GM18502 (cell line): ENCODE results near the gene ACTR6.
"Not testable (repeated sequence)": the region's sequence is repeated elsewhere in the genome, so short reads cannot be mapped to it uniquely, and the experiment has no call there.

Source experiments
- ATAC-seq: cut with Tn5 transposase; IDR thresholded peaks from one replicate; pipeline ENCODE4 v1.9.1; 2021; ENCODE audit warnings: mild to moderate bottlenecking; ENCODE audit not compliant: unreplicated experiment, poor library complexity

ACTR6 gene

GRCh38 chr12:100200463-100201181 is at the start of gene ACTR6:
TSS of gene ACTR6 (plus strand) at chr12:100200815. CDS start at chr12:100200852, 37 bp downstream.
- ATAC-seq = peak; percentile 85

GRCh38 chr12:100151769-100152168 is 48.8 kb upstream of the ACTR6 start:
- no peak for ATAC-seq

DNA sequence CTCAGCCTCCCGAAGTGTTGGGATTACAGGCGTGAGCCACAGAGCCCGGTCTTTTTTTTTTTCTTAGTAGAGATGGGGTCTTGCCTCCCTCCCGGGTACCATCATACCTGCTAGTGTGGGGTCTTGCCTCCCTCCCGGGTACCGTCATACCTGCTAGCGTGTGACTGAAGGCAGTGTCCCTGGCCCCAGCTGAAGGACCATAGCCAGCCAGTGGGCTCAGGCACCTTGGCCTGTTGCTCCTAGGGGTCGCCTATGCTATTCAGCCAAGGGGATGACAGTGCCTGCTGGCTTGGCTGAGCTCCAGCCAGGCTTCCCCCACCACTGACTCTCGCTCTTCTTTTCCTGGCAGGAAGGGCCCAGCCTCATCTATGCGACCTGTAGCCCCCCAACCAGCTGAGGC is 47.5 kb upstream of the ACTR6 start:
- ATAC-seq = no peak

DNA sequence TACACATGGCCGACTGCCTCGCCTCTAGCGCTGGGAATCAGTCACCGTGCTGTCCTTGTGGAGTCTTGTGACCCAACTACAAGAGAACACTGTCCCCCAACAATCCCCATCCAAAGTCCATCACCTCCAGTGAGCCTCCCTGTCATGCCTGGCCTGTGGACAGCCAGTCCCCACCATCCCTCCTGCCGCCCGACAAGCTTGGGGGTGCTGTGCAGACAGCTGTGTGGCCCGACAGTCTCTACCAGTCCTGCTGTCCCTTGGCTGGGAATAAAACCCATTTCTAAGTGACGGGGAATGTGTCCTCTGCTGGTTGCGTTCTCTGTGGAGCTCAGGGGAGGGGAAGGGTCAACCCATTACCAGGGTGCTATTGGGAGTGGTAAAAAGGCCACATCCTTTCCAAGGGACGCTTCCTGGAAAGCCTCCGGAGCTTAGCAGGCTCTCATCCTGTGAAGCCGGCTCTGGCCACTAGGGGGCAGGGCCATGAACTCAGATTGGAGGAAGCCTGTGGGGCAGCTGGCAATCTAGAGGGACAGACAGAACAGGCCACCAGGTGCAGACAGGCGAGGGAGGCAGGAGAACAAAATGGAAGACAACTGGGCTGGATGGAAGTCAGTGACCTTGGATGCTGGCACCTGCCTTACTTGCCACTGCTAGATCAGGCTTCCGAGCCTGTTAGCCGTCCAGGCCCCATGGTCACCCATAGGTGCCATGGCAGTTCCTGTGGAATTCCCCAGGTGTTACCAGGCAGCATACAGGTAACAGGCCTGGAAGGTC is 46.0 kb upstream of the ACTR6 start:
- ATAC-seq = peak; percentile 87

DNA sequence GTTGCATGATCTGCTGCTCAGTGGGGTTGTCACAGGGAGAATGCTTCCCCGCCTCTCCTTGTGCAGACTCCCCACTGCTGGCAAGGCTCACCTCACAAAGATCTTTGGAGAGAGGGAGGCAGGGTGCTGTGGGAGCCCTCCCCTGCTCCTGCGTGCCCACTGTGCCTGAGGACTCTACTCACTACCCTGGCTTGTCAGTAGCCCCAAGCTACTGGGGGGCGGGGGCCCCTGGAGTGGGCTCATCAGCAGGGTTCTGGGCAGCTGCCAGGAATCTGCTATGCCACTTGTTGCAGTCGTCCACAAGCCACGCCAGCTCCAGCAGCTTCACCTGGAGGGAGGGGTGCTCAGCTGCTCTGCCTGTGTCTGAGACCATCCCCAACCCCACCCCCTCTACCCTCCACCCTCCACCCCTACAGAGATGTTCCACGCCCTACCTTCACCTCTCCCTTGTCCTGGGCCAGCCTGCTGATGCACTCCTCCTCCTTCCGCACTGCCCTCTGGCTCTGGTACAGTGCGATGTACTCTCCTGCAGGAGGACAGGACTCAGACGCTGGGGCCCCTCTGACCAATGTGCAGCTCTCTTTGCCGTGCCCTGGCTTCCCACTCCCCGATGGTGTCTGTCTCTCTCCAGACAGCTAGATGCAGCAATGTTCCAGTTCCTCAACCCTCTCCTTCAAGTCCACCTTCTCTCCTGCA is 43.7 kb upstream of the ACTR6 start:
- no peak for ATAC-seq

- ATAC-seq = no peak
Measured at GRCh38 chr12:100157427-100157821, 43.2 kb upstream of the ACTR6 start.

DNA sequence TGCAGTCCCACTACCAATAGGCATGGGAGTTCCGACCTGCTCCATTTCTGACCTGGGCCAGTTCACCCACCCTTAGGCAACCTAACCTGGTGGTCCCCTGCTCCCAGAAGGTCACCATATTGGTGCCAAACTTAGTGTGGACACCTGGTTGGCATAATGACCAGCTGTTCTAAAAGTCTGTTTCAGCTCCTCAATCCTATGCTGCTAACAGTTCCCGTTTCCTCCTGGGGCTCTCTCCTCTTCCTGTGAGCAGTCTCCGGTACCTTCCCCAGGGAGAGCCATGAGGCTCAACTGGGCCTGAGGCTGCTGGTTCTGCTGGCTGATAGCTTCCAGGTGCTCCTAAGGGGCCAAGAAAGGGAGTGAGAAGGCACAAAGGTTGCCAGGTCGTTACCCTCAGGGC is 42.1 kb upstream of the ACTR6 start:
- ATAC-seq = no peak

- no peak for ATAC-seq
Measured at GRCh38 chr12:100159391-100160104, 41.1 kb upstream of the ACTR6 start.

DNA sequence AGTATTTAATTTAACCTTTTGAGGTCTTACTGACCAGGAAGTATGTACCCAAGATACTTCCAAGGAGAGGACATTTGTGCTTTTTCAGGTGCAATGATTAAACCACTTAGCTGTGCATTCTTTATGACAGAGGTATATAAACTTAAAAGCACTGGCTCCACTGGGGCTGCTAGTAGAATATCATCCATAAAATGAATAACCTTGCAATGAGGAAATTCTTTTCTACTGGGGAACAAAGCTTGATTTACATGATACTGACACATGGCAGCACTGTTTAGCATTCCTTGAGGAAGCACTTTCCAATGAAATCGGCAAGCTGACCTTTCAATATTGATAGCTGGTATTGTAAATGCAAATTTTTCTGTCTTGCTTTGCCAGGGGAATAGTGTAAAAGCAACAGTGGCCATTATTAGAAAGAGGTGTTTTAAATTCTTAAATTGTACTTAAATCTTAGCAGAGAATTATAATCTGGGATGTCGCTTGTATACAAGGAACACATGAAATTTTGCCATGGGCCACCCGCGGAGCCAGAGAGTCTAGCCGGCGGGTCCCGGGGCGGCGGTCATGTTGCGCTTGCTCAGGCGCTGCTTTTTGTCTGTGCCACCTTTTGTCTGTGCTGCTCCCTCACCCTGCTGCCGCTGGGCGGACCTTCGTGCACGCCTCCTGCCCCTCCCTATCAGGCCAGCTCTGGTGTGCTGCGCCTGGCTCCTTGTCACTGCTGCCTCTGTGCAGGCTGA is 37.0 kb upstream of the ACTR6 start:
- ATAC-seq = peak; percentile 99

- ATAC-seq = peak; percentile 12
Measured at GRCh38 chr12:100164153-100164704, 36.4 kb upstream of the ACTR6 start.

- ATAC-seq = no peak
Measured at GRCh38 chr12:100165356-100165755, 35.3 kb upstream of the ACTR6 start.

- no peak for ATAC-seq
Measured at GRCh38 chr12:100166232-100166631, 34.4 kb upstream of the ACTR6 start.

DNA sequence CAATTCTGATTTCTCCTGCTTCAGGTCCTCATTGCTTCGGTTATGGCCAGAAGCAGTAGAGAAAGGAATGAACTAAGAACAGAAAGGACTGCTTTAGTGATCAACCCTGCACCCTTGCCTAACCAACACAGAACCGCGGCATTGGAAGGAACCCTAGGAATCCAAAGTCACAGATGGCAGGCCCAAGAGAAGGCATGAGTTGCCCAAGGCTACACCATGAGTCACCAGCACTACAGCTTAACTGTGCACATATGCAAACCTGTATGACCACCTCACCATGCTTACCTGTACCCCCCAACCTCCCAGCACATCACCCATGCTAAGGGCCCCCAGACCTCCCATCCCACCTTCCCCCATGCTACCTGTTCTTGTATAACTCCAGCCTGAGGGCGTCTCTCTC is 32.1 kb upstream of the ACTR6 start:
- ATAC-seq = no peak

DNA sequence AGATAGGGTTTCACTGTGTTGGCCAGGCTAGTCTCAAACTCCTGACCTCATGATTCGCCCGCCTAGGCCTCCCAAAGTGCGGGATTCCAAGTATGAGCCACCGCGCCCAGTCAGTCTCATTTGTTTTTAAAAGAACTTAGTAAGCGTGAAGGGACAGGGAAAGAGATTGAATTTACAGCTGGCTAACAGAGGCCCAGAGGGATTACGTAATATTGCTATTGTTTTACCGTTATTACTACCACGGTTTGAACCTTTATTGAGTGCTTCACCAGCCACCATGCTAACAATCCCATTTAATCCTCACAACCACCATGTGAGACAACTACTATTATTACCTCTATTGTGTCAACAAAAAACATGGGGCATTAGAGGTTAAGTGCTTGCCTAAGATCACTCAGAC is 31.3 kb upstream of the ACTR6 start:
- ATAC-seq = no peak

- ATAC-seq = no peak
Measured at GRCh38 chr12:100170313-100170858, 30.2 kb upstream of the ACTR6 start.

DNA sequence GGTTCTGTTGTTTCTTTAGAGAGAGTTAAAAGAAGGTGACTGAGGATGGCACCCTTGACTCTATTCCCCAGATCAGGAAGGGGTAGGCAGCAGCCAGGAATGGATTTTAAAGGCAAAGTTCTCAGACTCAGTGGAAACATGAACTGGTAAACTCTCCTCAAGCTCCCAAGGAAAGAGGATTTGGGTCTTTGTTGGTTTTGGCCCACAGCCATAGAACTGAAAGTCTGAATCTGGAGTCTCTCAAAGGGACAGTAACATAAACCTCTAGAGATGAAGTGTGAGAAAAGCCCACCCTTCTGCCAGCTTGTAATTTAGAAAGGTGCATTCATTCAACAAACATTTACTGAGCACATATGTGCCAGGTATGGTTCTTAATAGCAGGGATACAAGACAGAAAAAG is 29.4 kb upstream of the ACTR6 start:
- no peak for ATAC-seq

GRCh38 chr12:100173111-100173510 is 27.5 kb upstream of the ACTR6 start:
- no peak for ATAC-seq

- ATAC-seq = no peak
Measured at GRCh38 chr12:100174495-100174894, 26.1 kb upstream of the ACTR6 start.

DNA sequence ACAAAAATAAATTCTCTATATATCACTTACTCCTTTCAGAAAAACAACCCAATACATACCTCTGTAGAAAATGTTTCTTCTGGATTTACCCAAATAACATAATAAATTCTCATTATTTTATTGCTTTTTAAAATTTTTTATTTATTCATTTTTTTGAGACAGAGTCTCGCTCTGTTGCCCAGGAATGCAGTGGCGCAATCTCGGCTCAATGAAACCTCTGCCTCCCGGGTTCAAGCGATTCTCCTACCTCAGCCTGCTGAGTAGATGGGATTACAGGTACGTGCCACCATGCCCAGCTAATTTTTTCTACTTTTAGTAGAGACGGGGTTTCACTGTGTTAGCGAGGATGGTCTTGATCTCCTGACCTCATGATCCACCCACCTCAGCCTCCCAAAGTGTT is 24.1 kb upstream of the ACTR6 start:
- not testable (repeated sequence) for ATAC-seq
